A549 (cell line): ENCODE measurements around the gene TFEB.

Experiments
- BHLHE40 ChIP-seq: IDR thresholded peaks from 2 replicates; pipeline ENCODE4 v1.6.1; 2012; ENCODE audit warnings: low read depth, low read length, inconsistent platforms
- CBX8 ChIP-seq: fragments of 200-600 bp; sonication (generic); IDR thresholded peaks from 2 replicates; pipeline ENCODE4 v1.6.1; 2016
- CHD2 ChIP-seq: fragments of 150-350 bp; IDR thresholded peaks from 2 replicates; pipeline ENCODE4 v1.6.1; 2014; ENCODE audit warnings: low read length; ENCODE audit not compliant: partially characterized antibody
- HMGXB4 ChIP-seq: fragments of 250-450 bp; sonication (Bioruptor Pico); IDR thresholded peaks from 2 replicates; pipeline ENCODE4 v1.5.0; 2021; ENCODE audit warnings: mild to moderate bottlenecking, moderate library complexity, borderline replicate concordance
- MAX ChIP-seq: IDR thresholded peaks from 2 replicates; pipeline ENCODE4 v1.6.1; 2012
- POLR2A ChIP-seq: IDR thresholded peaks from 2 replicates; pipeline ENCODE4 v1.6.1; 2012; ENCODE audit warnings: mild to moderate bottlenecking, low read length
- RNF2 ChIP-seq: fragments of 200-600 bp; sonication (generic); IDR thresholded peaks from 2 replicates; pipeline ENCODE4 v1.6.1; 2016; ENCODE audit warnings: low read depth, mild to moderate bottlenecking, antibody characterized with exemption, moderate library complexity, borderline replicate concordance
- ZC3H11A ChIP-seq: fragments of 450-650 bp; IDR thresholded peaks from 2 replicates; pipeline ENCODE4 v1.6.1; 2014; ENCODE audit warnings: antibody characterized with exemption, mild to moderate bottlenecking
- TF ChIP-seq, protein P1 (sequence below): fragments of >200 bp; sonication (Bioruptor Twin); formaldehyde crosslinking; IDR thresholded peaks from 3 replicates; pipeline ENCODE4 v1.5.1; 2016

DNA sequence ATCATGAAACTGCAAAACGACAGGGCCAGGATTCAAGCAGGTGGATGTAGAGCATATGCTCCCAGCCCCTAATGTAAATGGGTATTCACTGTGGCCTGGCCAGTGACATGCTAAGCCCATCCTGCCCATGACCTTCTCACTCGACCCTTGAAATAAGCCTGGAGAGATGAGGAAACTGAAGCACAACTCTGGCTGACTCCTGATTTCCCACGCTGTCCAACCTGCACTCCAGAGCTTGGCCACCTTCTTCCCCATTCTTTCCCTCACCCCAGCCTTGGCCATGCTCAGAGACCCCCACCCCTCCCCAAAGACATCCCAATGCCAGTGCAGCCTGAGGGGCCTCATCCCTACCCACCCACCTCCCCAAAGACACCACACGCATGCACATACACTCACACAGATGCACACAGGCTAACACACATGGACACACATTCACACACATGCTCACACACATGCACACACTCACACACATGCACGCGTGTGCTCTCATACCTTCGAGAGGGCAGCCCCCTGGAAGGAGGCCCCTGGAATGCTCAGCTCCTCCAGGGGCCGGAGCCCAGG, 12.4 kb downstream of the TFEB start:
- no peak for TF ChIP-seq CHD2
- no peak for TF ChIP-seq BHLHE40
- TF ChIP-seq CBX8, result no peak
- TF ChIP-seq, protein P1, sequence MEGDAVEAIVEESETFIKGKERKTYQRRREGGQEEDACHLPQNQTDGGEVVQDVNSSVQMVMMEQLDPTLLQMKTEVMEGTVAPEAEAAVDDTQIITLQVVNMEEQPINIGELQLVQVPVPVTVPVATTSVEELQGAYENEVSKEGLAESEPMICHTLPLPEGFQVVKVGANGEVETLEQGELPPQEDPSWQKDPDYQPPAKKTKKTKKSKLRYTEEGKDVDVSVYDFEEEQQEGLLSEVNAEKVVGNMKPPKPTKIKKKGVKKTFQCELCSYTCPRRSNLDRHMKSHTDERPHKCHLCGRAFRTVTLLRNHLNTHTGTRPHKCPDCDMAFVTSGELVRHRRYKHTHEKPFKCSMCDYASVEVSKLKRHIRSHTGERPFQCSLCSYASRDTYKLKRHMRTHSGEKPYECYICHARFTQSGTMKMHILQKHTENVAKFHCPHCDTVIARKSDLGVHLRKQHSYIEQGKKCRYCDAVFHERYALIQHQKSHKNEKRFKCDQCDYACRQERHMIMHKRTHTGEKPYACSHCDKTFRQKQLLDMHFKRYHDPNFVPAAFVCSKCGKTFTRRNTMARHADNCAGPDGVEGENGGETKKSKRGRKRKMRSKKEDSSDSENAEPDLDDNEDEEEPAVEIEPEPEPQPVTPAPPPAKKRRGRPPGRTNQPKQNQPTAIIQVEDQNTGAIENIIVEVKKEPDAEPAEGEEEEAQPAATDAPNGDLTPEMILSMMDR, result no peak
- TF ChIP-seq POLR2A, result no peak
- TF ChIP-seq ZC3H11A, result no peak
- TF ChIP-seq MAX, result no peak
- TF ChIP-seq HMGXB4 (CRISPR knock-in tag), result no peak
- no peak for TF ChIP-seq RNF2
